ENCODE results near the gene FAM133A. TPM values are rescaled to one million over a fixed set of nuclear protein-coding genes. Genes with fewer than 3 reads are reported as not detected.

Gene FAM133A
- total RNA-seq, 1 donor from 2014 or later, result not detected

DNA sequence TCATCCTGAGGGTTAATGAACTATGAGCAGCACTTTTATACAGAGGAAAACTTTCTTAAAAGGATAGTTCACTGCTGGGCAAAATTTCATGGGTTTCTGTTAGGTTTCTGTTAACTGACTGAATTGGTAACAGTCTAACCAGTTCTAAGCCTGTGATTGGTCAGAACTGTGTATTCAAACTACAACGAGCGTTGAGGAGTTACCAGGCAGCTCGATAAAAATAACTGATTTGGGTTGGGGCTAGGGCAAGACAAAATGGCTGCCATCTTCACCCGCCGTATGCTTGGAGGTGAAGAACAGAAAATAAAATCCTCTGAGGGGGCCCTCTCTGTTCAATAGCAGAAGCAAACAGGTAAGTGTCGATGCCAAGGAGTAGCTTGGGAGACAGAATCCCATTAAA is 22.0 kb downstream of the FAM133A start:
- POLR2A ChIA-PET, result no interaction called here
- intact Hi-C loops (cut with micrococcal nuclease), result no loop called here
- ATAC-seq (ENCODE audit: low read depth), result no peak

GRCh38 chrX:93703701-93704100 is 29.7 kb downstream of the FAM133A start:
- intact Hi-C loops (cut with micrococcal nuclease), result no loop called here
- H3K27ac Mint-ChIP-seq, result no peak overlapping the region
- no peaks in the 10 kb centered on the region for H3K9me3 Mint-ChIP-seq
- H3K27me3 Mint-ChIP-seq, result no peaks in the 10 kb centered on the region
- no peaks in the 10 kb centered on the region for H3K4me1 Mint-ChIP-seq
- TF ChIP-seq, protein P1, sequence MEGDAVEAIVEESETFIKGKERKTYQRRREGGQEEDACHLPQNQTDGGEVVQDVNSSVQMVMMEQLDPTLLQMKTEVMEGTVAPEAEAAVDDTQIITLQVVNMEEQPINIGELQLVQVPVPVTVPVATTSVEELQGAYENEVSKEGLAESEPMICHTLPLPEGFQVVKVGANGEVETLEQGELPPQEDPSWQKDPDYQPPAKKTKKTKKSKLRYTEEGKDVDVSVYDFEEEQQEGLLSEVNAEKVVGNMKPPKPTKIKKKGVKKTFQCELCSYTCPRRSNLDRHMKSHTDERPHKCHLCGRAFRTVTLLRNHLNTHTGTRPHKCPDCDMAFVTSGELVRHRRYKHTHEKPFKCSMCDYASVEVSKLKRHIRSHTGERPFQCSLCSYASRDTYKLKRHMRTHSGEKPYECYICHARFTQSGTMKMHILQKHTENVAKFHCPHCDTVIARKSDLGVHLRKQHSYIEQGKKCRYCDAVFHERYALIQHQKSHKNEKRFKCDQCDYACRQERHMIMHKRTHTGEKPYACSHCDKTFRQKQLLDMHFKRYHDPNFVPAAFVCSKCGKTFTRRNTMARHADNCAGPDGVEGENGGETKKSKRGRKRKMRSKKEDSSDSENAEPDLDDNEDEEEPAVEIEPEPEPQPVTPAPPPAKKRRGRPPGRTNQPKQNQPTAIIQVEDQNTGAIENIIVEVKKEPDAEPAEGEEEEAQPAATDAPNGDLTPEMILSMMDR (IDR thresholded peaks at IDR 0.05), result no peak
- ATAC-seq (ENCODE audit: low read depth) (no peak), DNase-seq (no peak)
- CTCF ChIA-PET, result no interaction called here
- no peaks in the 10 kb centered on the region for H3K36me3 Mint-ChIP-seq (ENCODE audit: low read depth)
- POLR2A ChIA-PET, result no interaction called here
- H3K4me3 Mint-ChIP-seq, result no peak overlapping the region

More for the DNA sequence above, 22.0 kb downstream of the FAM133A start:
- Mint-ChIP-seq H3K9me3 (no peaks in the 10 kb centered on the region), H3K4me1 (no peaks in the 10 kb centered on the region), H3K27me3 (no peaks in the 10 kb centered on the region), H3K27ac (no peak overlapping the region), H3K36me3 (ENCODE audit: low read depth) (no peaks in the 10 kb centered on the region), H3K4me3 (no peak overlapping the region)
- CTCF ChIA-PET, result no interaction called here
- DNase-seq, result no peak
- TF ChIP-seq, protein P1 (IDR thresholded peaks at IDR 0.05), result no peak

DNA sequence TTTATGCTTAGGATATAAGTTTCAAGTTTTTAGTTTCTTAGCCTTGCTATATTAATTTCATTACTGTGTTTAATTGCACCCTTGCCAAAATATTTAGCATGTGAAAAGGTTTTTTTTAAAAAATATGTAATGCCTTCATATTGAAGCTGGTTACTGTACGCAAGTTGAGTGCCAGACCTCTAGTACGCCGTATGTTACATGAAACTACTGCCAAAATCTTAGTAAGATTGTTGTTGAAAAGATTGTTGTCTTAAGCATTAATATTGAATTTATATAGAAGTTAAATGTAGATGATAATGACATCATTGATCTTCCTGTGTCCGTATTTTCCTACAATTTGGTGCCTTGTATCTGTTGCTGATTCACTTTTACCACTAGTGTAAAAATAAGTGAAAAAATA is 37.1 kb downstream of the FAM133A start:
- Mint-ChIP-seq H3K9me3 (no peaks in the 10 kb centered on the region), H3K36me3 (ENCODE audit: low read depth) (no peaks in the 10 kb centered on the region), H3K4me1 (no peaks in the 10 kb centered on the region), H3K4me3 (no peak overlapping the region), H3K27me3 (no peaks in the 10 kb centered on the region), H3K27ac (no peak overlapping the region)
- DNase-seq (no peak), ATAC-seq (ENCODE audit: low read depth) (no peak)
- intact Hi-C loops (cut with micrococcal nuclease), result no loop called here
- POLR2A ChIA-PET, result no interaction called here
- TF ChIP-seq, protein P1 (IDR thresholded peaks at IDR 0.05), result no peak
- CTCF ChIA-PET, result no interaction called here

GRCh38 chrX:93741811-93742210 is 67.8 kb downstream of the FAM133A start:
- H3K4me3 Mint-ChIP-seq, result no peak overlapping the region

GRCh38 chrX:93760163-93760562 is 86.2 kb downstream of the FAM133A start:
- no peak for ATAC-seq (ENCODE audit: low read depth)
- H3K4me1 Mint-ChIP-seq, result no peaks in the 10 kb centered on the region

More at GRCh38 chrX:93741811-93742210, 67.8 kb downstream of the FAM133A start:
- POLR2A ChIA-PET, result no interaction called here
- Mint-ChIP-seq H3K27ac (no peak overlapping the region), H3K27me3 (no peaks in the 10 kb centered on the region), H3K36me3 (ENCODE audit: low read depth) (no peaks in the 10 kb centered on the region), H3K4me1 (no peaks in the 10 kb centered on the region), H3K9me3 (peaks cover 5% of the 10 kb centered on the region)
- intact Hi-C loops (cut with micrococcal nuclease), result no loop called here
- CTCF ChIA-PET, result no interaction called here
- ATAC-seq (ENCODE audit: low read depth) (no peak), DNase-seq (no peak)
- TF ChIP-seq, protein P1 (IDR thresholded peaks at IDR 0.05), result no peak

More at GRCh38 chrX:93760163-93760562, 86.2 kb downstream of the FAM133A start:
- Mint-ChIP-seq H3K36me3 (ENCODE audit: low read depth) (no peaks in the 10 kb centered on the region), H3K27me3 (no peaks in the 10 kb centered on the region), H3K4me3 (no peak overlapping the region), H3K27ac (no peak overlapping the region), H3K9me3 (peaks cover 2% of the 10 kb centered on the region)
- intact Hi-C loops (cut with micrococcal nuclease), result no loop called here
- no peak for DNase-seq
- ChIA-PET POLR2A (no interaction called here), CTCF (no interaction called here)
- TF ChIP-seq, protein P1 (IDR thresholded peaks at IDR 0.05), result no peak

Other genes starting within 250 kb of the FAM133A start
- gene NAP1L3, start 628 bp upstream of the FAM133A start, total RNA-seq, result 0.20 and 0.32 TPM in 2 replicates

All from activated B cell treated with CpG ODN at 0.5 μM for 24 hours (primary cell).